Dendritic cell treated with granulocyte-macrophage colony-stimulating factor and Interleukin-4, amounts not matched to agents 40 ng/mL and 50 ng/mL, for 4 days (primary cell): ENCODE data around the gene CRYZ.
A peak's percentile ranks its signal among the peaks of the same experiment; 100 is the strongest.

Experiments used
- H3K27ac Mint-ChIP-seq: one replicate; pipeline ENCODE4 v1.8.0; 2022; ENCODE audit warnings: mild to moderate bottlenecking, mixed read lengths
- H3K27me3 Mint-ChIP-seq: one replicate; pipeline ENCODE4 v1.8.0; 2022; ENCODE audit warnings: mild to moderate bottlenecking, mixed read lengths
- H3K36me3 Mint-ChIP-seq: one replicate; pipeline ENCODE4 v1.8.0; 2022; ENCODE audit warnings: low read depth, mixed read lengths
- H3K4me1 Mint-ChIP-seq: one replicate; pipeline ENCODE4 v1.8.0; 2022; ENCODE audit warnings: low read depth, mixed read lengths
- H3K4me3 Mint-ChIP-seq: one replicate; pipeline ENCODE4 v1.8.0; 2022; ENCODE audit warnings: mild to moderate bottlenecking, moderate library complexity, mixed read lengths
- H3K9me3 Mint-ChIP-seq: one replicate; pipeline ENCODE4 v1.8.0; 2022; ENCODE audit warnings: mixed read lengths
- intact Hi-C: fragments of 100-400 bp; cut with micrococcal nuclease; formaldehyde crosslinking; loops from one replicate; pipeline ENCODE4 v1.15.0; 2022

CRYZ gene

DNA sequence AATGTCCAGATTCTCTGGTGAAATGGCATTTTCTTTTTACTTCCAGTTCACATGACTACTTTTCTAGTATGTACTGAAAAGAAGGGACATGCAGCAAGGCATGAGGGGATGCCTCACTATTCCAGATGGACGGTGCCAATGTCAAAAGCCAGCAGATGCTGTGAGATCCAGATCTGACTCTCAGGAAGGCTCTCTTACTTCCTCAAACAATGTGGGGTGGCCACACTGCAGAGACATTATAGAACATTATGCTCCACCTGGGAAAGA, 17.7 kb downstream of the CRYZ start:
- Mint-ChIP-seq H3K9me3 (no peaks in the 10 kb centered on the region), H3K27me3 (no peaks in the 10 kb centered on the region), H3K27ac (no peak overlapping the region), H3K36me3 (peaks cover 39% of the 10 kb centered on the region), H3K4me3 (no peak overlapping the region), H3K4me1 (no peaks in the 10 kb centered on the region)
- intact Hi-C loops: no loop called here

DNA sequence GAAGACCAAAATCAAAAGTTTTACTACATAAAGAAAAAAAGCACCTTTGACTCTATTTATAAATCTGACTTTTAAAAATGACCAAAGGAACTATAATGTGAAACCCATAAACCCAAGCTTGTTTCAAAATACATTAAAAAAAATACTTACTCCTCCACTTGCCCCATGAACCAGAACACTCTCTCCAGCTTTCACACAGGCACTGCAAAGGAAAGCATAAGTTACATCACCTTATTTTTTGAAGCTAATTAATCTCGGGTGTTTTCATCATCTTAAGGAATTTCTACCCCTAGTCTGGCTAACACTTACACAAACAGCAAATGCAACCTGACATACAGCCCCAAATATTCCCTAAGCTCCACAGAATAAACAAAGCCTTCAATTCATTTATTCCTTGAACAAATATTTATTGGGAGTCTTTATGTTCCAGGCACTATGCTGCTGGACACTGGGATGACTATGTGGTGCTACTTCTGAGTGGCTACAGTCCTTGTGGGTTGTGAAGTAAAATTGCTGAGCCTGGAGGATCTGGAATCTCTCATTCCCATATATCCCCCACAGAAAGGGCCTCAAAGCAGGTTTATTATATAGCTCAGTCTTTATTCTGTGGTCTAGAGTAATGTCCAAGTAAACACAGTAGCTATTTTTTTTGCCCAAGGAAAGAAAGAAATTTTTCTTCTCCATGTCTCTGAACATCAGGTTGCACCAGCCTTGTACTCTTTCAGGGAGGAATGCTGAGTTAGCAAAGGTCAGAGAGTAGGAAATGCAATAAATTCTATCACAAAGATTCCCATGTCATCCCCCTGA, 18.2 kb downstream of the CRYZ start:
- Mint-ChIP-seq H3K27ac (no peak overlapping the region), H3K4me3 (no peak overlapping the region), H3K9me3 (no peaks in the 10 kb centered on the region), H3K36me3 (peaks cover 40% of the 10 kb centered on the region), H3K4me1 (no peaks in the 10 kb centered on the region), H3K27me3 (no peaks in the 10 kb centered on the region)
- intact Hi-C loops: no loop called here

DNA sequence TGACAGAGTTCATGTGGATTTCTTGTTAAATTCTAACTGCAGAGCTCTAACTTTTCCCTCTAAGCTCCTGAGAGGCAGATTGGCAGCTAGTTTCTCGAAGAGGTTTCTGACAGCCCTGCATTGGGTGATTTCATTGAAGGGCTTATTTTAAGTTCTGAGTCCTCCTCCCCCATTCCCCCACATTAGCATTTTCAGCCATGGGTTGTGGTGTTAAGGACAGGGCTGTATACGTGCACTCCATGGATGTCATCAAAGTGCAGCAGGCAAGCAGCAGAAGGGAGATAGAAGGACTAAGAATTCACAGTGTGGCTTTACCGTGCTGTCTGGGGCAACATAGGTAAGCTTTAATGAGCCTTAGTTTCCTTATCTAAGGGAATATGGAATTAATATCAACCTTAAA, 19.0 kb downstream of the CRYZ start:
- intact Hi-C loops: no loop called here
- Mint-ChIP-seq H3K27ac (no peak overlapping the region), H3K4me1 (no peaks in the 10 kb centered on the region), H3K9me3 (no peaks in the 10 kb centered on the region), H3K4me3 (no peak overlapping the region), H3K27me3 (no peaks in the 10 kb centered on the region), H3K36me3 (peaks cover 47% of the 10 kb centered on the region)

GRCh38 chr1:74712881-74713280, 20.0 kb downstream of the CRYZ start:
- intact Hi-C loops: no loop called here
- peaks cover 57% of the 10 kb centered on the region for H3K36me3 Mint-ChIP-seq
- no peaks in the 10 kb centered on the region for H3K9me3 Mint-ChIP-seq
- H3K27ac Mint-ChIP-seq: no peak overlapping the region
- H3K4me1 Mint-ChIP-seq: no peaks in the 10 kb centered on the region
- H3K4me3 Mint-ChIP-seq: no peak overlapping the region
- H3K27me3 Mint-ChIP-seq: no peaks in the 10 kb centered on the region

- intact Hi-C loops: no loop called here
- Mint-ChIP-seq H3K9me3 (no peaks in the 10 kb centered on the region), H3K27me3 (no peaks in the 10 kb centered on the region), H3K4me3 (no peak overlapping the region), H3K27ac (no peak overlapping the region), H3K36me3 (peaks cover 49% of the 10 kb centered on the region), H3K4me1 (peaks cover 10% of the 10 kb centered on the region)
Measured at GRCh38 chr1:74703386-74704182, 29.3 kb downstream of the CRYZ start.

- H3K4me3 Mint-ChIP-seq: no peak overlapping the region
Measured at GRCh38 chr1:74699331-74699730, 33.5 kb downstream of the CRYZ start.

DNA sequence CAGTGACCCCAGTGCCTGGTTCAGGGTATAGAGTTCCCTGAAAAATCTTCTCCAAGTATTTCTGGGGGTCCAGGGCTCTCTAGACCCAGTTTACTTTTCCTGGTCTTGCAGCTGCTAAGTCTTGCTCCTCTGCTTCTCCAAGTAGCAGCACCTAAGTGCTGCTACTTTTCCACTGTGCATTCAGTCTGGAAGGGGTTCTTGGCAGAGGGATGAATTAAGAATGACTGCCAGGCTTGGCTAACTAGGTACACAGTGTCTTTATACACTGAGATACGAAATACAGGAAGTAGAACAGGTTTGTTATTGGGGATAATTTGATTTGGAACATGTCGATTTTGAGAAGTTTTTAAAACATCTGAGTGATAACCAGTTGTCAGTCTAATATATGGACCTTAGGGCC, 35.0 kb downstream of the CRYZ start:
- H3K36me3 Mint-ChIP-seq: peaks cover 19% of the 10 kb centered on the region
- H3K9me3 Mint-ChIP-seq: no peaks in the 10 kb centered on the region
- H3K4me1 Mint-ChIP-seq: peaks cover 7% of the 10 kb centered on the region
- no peaks in the 10 kb centered on the region for H3K27me3 Mint-ChIP-seq
- H3K4me3 Mint-ChIP-seq: no peak overlapping the region
- H3K27ac Mint-ChIP-seq: no peak overlapping the region
- intact Hi-C loops: no loop called here

More at GRCh38 chr1:74699331-74699730, 33.5 kb downstream of the CRYZ start:
- peaks cover 10% of the 10 kb centered on the region for H3K4me1 Mint-ChIP-seq
- H3K27ac Mint-ChIP-seq: no peak overlapping the region
- peaks cover 34% of the 10 kb centered on the region for H3K36me3 Mint-ChIP-seq
- intact Hi-C loops: no loop called here
- H3K9me3 Mint-ChIP-seq: no peaks in the 10 kb centered on the region
- no peaks in the 10 kb centered on the region for H3K27me3 Mint-ChIP-seq

DNA sequence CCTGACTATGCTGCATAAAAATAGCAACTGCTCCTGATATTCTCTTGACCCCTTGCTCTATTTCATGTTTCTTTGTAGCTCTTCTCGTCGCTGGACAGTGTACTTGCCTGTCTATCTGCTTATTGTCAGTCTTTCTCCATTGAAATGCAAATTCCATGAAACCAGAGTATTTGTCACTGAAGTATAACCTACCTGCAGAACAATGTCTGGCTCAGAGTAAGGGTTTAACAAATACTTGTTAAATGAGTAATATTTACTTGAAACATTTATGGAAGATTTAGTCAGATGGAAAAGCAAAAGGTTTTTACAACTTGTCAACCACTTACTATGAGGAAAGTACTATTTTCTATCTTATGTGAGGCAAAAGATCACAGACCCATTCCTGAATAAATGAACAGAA, 39.4 kb downstream of the CRYZ start:
- Mint-ChIP-seq H3K9me3 (no peaks in the 10 kb centered on the region), H3K27ac (no peak overlapping the region), H3K27me3 (no peaks in the 10 kb centered on the region), H3K4me3 (no peak overlapping the region), H3K36me3 (peaks cover 6% of the 10 kb centered on the region), H3K4me1 (no peaks in the 10 kb centered on the region)
- intact Hi-C loops: loop anchor here (5.0 kb wide), 1 partner anchor 226 kb away; no protein-coding TSS in a partner anchor

DNA sequence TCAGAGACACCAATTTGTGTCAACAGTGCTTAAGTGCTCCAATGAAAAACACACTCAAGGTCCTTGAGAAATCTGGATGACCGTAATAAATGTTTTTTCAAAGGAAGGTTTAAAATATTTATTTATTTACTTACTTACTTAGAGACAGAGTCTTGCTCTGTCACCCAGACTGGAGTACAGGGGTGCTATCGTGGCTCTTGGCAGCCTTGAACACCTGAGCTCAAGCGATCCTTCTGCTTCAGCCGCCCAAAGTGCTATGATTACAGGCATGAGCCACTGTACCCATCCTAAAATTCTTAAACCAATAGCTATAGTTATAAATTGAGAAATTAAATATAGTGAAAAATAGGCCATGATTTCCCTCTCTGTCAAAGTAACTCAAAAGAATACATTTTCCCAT, 41.9 kb downstream of the CRYZ start:
- Mint-ChIP-seq H3K36me3 (no peaks in the 10 kb centered on the region), H3K27me3 (no peaks in the 10 kb centered on the region), H3K4me3 (no peak overlapping the region), H3K4me1 (peaks cover 4% of the 10 kb centered on the region), H3K9me3 (no peaks in the 10 kb centered on the region), H3K27ac (no peak overlapping the region)
- intact Hi-C loops: loop anchor here (5.0 kb wide), 1 partner anchor 224 kb away; no protein-coding TSS in a partner anchor

DNA sequence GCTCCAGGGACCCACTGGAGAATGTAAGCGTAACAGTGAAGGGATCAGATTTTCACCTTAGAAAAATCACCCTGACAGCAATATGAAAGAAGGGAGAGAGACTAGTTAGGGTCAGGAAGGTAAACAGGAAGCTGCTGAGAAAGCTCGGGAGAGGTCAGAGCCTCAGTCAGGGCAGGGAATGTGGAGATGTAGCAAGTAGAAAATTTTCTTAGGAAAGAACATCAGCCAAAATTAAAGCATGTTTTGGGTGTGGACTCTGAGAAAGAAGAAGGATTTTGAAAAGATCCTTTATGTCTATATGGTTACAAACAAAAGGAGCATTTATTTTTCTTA, 42.5 kb downstream of the CRYZ start:
- no peak overlapping the region for H3K27ac Mint-ChIP-seq
- no peaks in the 10 kb centered on the region for H3K36me3 Mint-ChIP-seq
- H3K4me3 Mint-ChIP-seq: no peak overlapping the region
- intact Hi-C loops: loop anchor here (5.0 kb wide), 1 partner anchor 223 kb away; no protein-coding TSS in a partner anchor
- peaks cover 9% of the 10 kb centered on the region for H3K4me1 Mint-ChIP-seq
- no peaks in the 10 kb centered on the region for H3K27me3 Mint-ChIP-seq
- no peaks in the 10 kb centered on the region for H3K9me3 Mint-ChIP-seq

- H3K9me3 Mint-ChIP-seq: no peaks in the 10 kb centered on the region
- H3K36me3 Mint-ChIP-seq: no peaks in the 10 kb centered on the region
- no peak overlapping the region for H3K4me3 Mint-ChIP-seq
- intact Hi-C loops: loop anchor here (5.0 kb wide), 1 partner anchor 222 kb away; no protein-coding TSS in a partner anchor
- no peak overlapping the region for H3K27ac Mint-ChIP-seq
- H3K4me1 Mint-ChIP-seq: peaks cover 13% of the 10 kb centered on the region
- no peaks in the 10 kb centered on the region for H3K27me3 Mint-ChIP-seq
Measured at GRCh38 chr1:74689621-74690363, 43.1 kb downstream of the CRYZ start.

- no peaks in the 10 kb centered on the region for H3K9me3 Mint-ChIP-seq
- intact Hi-C loops: no loop called here
- no peaks in the 10 kb centered on the region for H3K27me3 Mint-ChIP-seq
- H3K4me1 Mint-ChIP-seq: peaks cover 32% of the 10 kb centered on the region
- no peak overlapping the region for H3K27ac Mint-ChIP-seq
- H3K36me3 Mint-ChIP-seq: no peaks in the 10 kb centered on the region
- no peak overlapping the region for H3K4me3 Mint-ChIP-seq
Measured at GRCh38 chr1:74686928-74687327, 45.9 kb downstream of the CRYZ start.

DNA sequence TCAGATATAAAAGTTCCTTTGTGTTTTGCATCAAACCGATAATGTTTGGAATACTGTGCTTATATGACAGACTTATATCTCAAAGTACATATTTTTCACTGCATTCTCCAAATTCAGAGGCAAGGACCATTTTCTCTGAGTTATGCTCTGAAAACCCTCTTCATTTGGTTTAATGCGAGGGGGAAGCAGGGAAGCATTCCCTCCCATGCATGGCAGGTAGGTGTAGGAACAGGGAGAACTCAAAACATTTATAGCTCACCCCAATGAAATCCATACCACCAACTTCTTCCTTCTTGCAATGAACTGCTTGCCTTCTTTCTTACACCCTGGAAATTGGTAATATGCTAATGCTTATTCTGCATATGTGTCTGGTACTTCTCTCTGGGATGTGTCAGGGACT, 48.5 kb downstream of the CRYZ start:
- intact Hi-C loops: loop anchor here (5.0 kb wide), 1 partner anchor 487 kb away; the partner anchor contains the start of genes FPGT and LRRIQ3
- Mint-ChIP-seq H3K36me3 (no peaks in the 10 kb centered on the region), H3K27me3 (no peaks in the 10 kb centered on the region), H3K4me3 (no peak overlapping the region), H3K27ac (no peak overlapping the region), H3K9me3 (no peaks in the 10 kb centered on the region), H3K4me1 (peaks cover 42% of the 10 kb centered on the region)

DNA sequence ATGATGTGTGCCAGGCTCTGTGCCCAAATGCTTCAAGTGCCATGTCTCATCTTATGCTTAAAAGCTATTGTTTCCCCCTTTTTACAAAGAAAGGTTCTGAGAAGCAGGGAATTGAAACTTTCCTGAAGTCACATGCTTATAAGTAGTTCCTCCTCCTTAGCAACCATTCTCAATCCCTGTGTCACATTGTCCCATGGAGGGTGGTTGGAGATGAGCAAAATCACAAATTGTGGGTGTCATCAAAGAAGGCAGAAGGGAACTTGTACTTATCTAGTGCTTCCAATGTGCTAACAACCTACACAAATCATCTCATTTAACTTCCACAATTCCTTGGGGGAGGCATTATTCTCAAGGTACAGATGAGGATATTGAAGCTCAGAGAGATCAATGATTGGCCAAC, 49.2 kb downstream of the CRYZ start:
- peaks cover 1% of the 10 kb centered on the region for H3K27me3 Mint-ChIP-seq
- intact Hi-C loops: loop anchor here (5.0 kb wide), 1 partner anchor 486 kb away; the partner anchor contains the start of genes FPGT and LRRIQ3
- H3K4me1 Mint-ChIP-seq: peaks cover 42% of the 10 kb centered on the region
- H3K36me3 Mint-ChIP-seq: no peaks in the 10 kb centered on the region
- H3K27ac Mint-ChIP-seq: peak overlapping the region; percentile 45
- H3K4me3 Mint-ChIP-seq: no peak overlapping the region
- H3K9me3 Mint-ChIP-seq: no peaks in the 10 kb centered on the region
